ENCODE data around the gene PIK3CA. TPM values are rescaled to one million over a fixed set of nuclear protein-coding genes. Genes with fewer than 3 reads are reported as not detected.

Gene PIK3CA
- total RNA-seq, 2 donors from 2014 or later = 11.3 to 18.0 TPM

DNA sequence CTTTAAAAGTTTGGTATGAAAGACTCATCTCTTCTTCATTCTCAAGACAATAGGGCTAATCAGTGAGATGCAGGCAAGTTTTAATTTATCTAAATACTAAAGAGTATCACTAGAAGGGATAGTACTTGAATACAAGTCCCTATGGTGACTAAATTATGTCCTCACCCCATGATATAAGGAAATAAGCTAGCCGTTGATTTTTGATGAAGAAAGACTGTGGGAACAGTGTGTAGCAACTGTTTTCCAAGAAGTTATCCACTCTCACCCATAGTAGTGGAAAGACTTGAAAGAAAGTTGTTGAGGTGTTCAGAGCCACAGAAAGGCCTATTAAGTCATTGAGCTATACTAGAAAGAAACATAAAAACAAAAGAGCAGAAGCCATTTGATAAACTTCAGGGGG is 36.7 kb downstream of the PIK3CA start:
- Histone ChIP-seq H3K27me3 (no peaks in the 10 kb centered on the region), H3K9ac (ENCODE audit: low read depth in 2 of 2, low read length in 2 of 2) (no peak overlapping the region), H3K4me3 (no peak overlapping the region), H3K4me1 (no peaks in the 10 kb centered on the region), H3K27ac (no peak overlapping the region), H3K9me3 (no peaks in the 10 kb centered on the region), H3K36me3 (no peaks in the 10 kb centered on the region)
- intact Hi-C loops (cut with DNase I) = loop anchor here (5.0 kb wide), 1 partner anchor 758 kb away; no protein-coding TSS in a partner anchor
- DNase-seq = no peak
- TF ChIP-seq, protein P1, sequence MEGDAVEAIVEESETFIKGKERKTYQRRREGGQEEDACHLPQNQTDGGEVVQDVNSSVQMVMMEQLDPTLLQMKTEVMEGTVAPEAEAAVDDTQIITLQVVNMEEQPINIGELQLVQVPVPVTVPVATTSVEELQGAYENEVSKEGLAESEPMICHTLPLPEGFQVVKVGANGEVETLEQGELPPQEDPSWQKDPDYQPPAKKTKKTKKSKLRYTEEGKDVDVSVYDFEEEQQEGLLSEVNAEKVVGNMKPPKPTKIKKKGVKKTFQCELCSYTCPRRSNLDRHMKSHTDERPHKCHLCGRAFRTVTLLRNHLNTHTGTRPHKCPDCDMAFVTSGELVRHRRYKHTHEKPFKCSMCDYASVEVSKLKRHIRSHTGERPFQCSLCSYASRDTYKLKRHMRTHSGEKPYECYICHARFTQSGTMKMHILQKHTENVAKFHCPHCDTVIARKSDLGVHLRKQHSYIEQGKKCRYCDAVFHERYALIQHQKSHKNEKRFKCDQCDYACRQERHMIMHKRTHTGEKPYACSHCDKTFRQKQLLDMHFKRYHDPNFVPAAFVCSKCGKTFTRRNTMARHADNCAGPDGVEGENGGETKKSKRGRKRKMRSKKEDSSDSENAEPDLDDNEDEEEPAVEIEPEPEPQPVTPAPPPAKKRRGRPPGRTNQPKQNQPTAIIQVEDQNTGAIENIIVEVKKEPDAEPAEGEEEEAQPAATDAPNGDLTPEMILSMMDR (IDR thresholded peaks at IDR 0.05) = no peak

DNA sequence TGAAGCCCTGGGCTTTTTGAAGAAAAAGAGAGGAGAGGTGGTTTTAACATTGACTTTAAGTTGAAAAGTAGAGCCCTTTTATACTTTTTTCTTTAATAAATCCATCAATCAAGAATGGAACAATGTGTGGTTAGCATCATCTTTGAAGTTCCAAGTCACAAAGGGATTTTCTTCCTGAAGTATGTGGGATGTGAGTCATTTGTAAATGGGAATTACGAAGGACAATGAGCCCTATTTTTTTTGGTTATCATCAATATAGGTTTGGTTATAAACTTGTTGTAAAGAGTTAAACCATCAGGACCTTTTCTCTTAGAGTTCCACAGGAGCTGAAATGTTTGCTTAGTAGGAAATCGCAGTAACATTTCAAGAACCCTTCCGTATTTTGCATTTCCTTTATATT is 38.3 kb downstream of the PIK3CA start:
- Histone ChIP-seq H3K4me3 (no peak overlapping the region), H3K36me3 (no peaks in the 10 kb centered on the region), H3K27ac (no peak overlapping the region), H3K9ac (ENCODE audit: low read depth in 2 of 2, low read length in 2 of 2) (no peak overlapping the region), H3K9me3 (no peaks in the 10 kb centered on the region), H3K27me3 (no peaks in the 10 kb centered on the region), H3K4me1 (no peaks in the 10 kb centered on the region)
- intact Hi-C loops (cut with DNase I) = no loop called here
- TF ChIP-seq, protein P1 (IDR thresholded peaks at IDR 0.05) = no peak
- no peak for DNase-seq

DNA sequence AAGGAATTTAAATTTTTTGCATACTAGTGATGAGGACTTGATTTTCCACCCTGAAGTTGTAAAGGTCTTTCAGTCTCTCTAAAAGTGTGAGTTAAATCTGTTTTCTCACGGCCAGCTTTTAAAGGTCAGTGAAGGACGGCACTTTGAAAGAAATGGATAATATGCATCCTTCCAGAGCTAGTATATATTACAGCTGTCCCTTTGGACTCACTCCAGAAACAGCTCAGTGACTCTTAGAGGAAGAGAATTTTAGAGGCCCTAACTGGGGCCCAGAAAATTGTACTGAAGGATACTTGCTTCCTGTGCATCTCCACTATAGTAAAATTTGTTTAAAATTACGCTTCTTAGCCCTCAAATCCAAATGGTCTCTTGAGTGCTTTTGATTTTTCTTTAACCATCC is 41.6 kb downstream of the PIK3CA start:
- no peak overlapping the region for H3K27ac ChIP-seq

DNA sequence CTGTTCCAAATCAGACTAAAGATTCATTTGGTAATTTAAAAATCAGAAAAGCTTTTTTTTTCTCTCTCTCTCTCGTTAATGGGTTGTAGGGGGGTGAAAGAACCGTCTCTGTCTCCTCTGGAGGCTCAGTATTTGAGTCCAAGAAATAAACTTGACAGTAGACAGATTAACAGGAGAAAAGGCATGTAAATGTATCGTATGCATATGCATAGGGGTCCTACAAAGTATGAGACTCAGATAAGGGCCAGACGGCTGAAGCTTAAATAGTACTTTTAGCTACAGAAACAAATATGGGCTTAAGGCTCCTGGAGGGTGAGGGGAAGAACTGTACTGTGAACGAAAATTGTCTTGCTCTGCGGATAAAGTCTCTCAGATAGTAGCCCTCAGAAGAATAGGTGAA is 42.4 kb downstream of the PIK3CA start:
- H3K4me3 ChIP-seq = no peak overlapping the region
- no peaks in the 10 kb centered on the region for H3K36me3 ChIP-seq
- H3K4me1 ChIP-seq = no peaks in the 10 kb centered on the region
- TF ChIP-seq, protein P1 (IDR thresholded peaks at IDR 0.05) = no peak
- no peaks in the 10 kb centered on the region for H3K27me3 ChIP-seq
- H3K27ac ChIP-seq = no peak overlapping the region
- DNase-seq = no peak
- no peaks in the 10 kb centered on the region for H3K9me3 ChIP-seq
- H3K9ac ChIP-seq (ENCODE audit: low read depth in 2 of 2, low read length in 2 of 2) = no peak overlapping the region
- intact Hi-C loops (cut with DNase I) = no loop called here

More for the DNA sequence above, 41.6 kb downstream of the PIK3CA start:
- Histone ChIP-seq H3K27me3 (no peaks in the 10 kb centered on the region), H3K36me3 (no peaks in the 10 kb centered on the region), H3K4me1 (no peaks in the 10 kb centered on the region), H3K4me3 (no peak overlapping the region), H3K9me3 (no peaks in the 10 kb centered on the region), H3K9ac (ENCODE audit: low read depth in 2 of 2, low read length in 2 of 2) (no peak overlapping the region)
- intact Hi-C loops (cut with DNase I) = no loop called here
- TF ChIP-seq, protein P1 (IDR thresholded peaks at IDR 0.05) = no peak
- DNase-seq = no peak

DNA sequence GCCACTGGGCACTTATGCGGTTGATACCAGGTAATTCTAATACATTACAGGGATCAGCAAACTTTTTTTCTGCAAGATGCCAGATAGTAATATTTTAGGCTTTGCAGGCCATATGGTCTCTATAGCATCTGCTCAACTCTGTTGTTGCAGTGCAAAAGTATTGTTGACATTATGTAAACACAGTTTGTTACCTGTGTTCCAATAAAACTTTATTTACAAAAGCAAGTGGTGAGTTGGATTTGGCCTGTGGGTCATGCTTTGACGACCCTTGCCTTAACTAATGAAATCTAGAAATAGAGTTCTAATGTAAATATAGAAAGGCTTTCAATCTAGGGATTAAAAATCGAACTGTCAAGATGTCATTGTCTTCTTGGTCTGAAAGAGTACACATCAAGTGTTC is 44.4 kb downstream of the PIK3CA start:
- H3K27me3 ChIP-seq = no peaks in the 10 kb centered on the region
- H3K4me3 ChIP-seq = no peak overlapping the region
- no peaks in the 10 kb centered on the region for H3K9me3 ChIP-seq
- DNase-seq = no peak
- no peak overlapping the region for H3K27ac ChIP-seq
- TF ChIP-seq, protein P1 (IDR thresholded peaks at IDR 0.05) = no peak
- intact Hi-C loops (cut with DNase I) = no loop called here
- no peaks in the 10 kb centered on the region for H3K4me1 ChIP-seq
- H3K36me3 ChIP-seq = no peaks in the 10 kb centered on the region
- H3K9ac ChIP-seq (ENCODE audit: low read depth in 2 of 2, low read length in 2 of 2) = no peak overlapping the region

DNA sequence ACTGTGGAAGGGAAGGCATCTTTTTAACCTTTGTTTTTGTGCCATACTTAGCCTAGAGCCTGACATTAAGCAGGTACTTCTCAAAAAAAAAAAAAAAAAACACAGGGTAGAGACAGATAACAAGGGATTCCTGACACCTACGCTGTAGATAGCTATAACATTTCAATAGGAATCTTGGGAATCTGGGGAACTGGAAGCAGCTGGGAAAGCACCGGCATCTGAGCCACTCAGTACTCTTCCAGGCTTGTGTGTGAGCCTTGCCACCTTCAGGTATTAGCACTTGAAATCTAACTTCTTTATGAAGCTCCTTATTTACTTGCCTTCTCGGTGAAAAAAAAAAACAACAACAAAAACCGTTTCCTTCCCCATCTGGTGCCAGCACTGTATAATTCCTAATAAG is 46.8 kb downstream of the PIK3CA start:
- Histone ChIP-seq H3K36me3 (no peaks in the 10 kb centered on the region), H3K27ac (no peak overlapping the region), H3K9me3 (no peaks in the 10 kb centered on the region), H3K27me3 (no peaks in the 10 kb centered on the region), H3K4me3 (no peak overlapping the region), H3K4me1 (no peaks in the 10 kb centered on the region), H3K9ac (ENCODE audit: low read depth in 2 of 2, low read length in 2 of 2) (no peak overlapping the region)
- intact Hi-C loops (cut with DNase I) = no loop called here
- TF ChIP-seq, protein P1 (IDR thresholded peaks at IDR 0.05) = no peak
- DNase-seq = no peak
